HG03135 (cell line): Measurements from ENCODE around the gene DAPK3.

ENCODE experiments used
- ATAC-seq: cut with Tn5 transposase; IDR thresholded peaks from one replicate; pipeline ENCODE4 v1.9.1; 2021; ENCODE audit warnings: mild to moderate bottlenecking, moderate library complexity; ENCODE audit not compliant: unreplicated experiment

Gene DAPK3

GRCh38 chr19:3932931-3933810 lies 37.7 kb downstream of the DAPK3 start, which contains the start of gene NMRK2:
NMRK2 (plus strand) TSS chr19:3933069; CDS start chr19:3933672, 603 bp downstream.
- ATAC-seq: no peak

- ATAC-seq: no peak
Measured at GRCh38 chr19:3931041-3931440, 39.9 kb downstream of the DAPK3 start.

- ATAC-seq: no peak
Measured at GRCh38 chr19:3923912-3924311, 47.0 kb downstream of the DAPK3 start.

GRCh38 chr19:3923096-3923758 lies 47.7 kb downstream of the DAPK3 start:
- no peak for ATAC-seq

- ATAC-seq: no peak
Measured at GRCh38 chr19:3919793-3920192, 51.1 kb downstream of the DAPK3 start.

GRCh38 chr19:3916033-3916432 lies 54.9 kb downstream of the DAPK3 start:
- ATAC-seq: no peak

GRCh38 chr19:3914199-3914598 lies 56.7 kb downstream of the DAPK3 start:
- no peak for ATAC-seq

GRCh38 chr19:3910105-3910504 lies 60.8 kb downstream of the DAPK3 start:
- ATAC-seq: no peak
